MV-4-11 (cell line): Measurements from ENCODE around the gene TTC16.
A peak's percentile ranks its signal among the peaks of the same experiment; 100 is the strongest.

ENCODE experiments used
- DNase-seq: peaks from one replicate; lab custom pipeline; 2025; lab: John Stamatoyannopoulos, UW

Gene TTC16

DNA sequence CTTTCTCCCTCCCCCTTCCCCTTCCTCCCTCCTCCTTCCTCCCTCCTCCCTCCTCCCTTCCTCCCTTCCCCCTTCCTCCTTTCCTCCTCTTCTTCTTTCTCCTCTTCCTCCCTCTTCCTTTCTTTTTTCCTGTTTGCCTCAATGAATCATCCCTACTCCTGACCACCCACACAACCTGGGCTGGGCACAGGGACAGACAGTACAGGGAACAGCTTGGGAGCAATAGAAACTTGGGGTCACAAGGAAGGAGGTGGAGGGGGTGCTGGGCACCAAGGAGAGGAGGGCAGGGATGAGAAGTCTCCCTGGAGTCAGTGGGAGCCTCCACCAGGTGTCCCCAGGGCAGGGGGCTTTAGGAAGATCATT is 5.0 kb downstream of the TTC16 start:
- DNase-seq: no peak

DNA sequence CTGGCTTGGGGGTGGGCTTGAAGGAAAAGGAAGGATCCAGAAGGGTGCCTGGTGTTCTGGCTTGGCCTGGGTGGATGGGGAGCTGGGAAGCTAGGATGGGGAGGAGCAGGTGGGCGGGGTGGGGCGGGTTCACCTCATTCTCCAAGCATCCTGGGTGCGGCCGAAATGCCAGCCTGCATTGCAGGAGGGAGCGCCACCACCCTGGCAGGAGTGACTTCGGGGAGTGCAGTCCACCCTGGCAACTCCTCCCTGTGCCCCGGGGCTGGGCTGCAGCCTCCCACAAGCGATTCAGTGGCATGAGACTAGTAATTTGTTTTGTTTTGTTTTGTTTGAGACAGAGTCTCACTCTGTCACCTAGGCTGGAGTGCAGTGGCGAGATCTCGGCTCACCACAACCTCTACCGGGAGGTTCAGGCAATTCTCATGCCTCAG is 5.5 kb downstream of the TTC16 start:
- no peak for DNase-seq

DNA sequence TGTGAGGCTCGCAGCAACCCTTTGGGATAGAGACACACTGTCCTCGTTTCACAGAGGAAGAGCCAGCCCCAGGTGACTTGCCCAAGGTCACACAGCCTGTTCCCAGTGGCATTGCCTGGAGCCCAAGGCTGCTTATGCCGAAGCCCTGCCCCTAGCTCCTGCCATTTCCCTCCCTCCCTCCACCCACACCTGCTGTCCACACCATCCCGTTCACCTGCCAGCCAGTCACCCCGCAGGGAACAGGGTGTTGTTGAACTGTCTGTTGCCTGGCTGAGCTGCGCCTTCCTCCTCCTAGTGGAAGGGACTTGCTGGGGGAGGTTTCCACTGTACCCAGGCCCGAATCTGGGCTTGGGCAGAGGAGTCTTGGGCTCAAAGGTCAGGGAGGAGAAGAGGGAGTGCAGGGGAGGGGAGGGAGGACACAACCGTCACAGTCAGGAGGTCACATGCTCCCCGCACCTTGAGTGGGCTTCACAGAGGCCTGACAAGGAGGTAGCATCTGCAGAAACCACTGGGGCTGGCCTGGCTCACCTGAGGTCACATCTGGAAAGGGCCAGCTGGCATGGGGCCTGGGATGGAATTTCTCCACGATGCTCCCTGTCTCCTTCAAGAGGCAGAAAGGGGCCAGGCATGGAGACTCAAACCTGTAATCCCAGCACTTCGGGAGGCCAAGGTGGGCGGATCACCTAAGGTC is 6.3 kb downstream of the TTC16 start:
- DNase-seq: no peak

DNA sequence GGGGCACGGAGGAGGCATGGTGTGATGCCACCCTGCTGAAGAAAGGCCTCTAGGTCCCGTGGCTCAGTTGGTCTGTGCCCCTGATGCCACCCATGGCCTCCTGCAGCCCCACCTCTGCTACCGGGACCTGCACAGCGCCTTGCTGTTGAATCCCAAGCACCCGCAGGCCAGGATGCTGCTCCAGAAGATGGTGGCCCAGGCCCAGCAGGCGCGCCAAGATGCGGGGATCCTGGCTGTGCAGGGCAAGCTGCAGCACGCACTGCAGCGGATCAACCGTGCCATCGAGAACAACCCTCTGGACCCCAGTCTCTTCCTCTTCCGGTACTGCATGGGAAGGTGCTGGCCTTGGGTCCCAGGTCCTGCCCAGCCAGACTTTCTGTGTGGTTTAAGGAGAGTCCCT is 7.1 kb downstream of the TTC16 start:
- DNase-seq: no peak

DNA sequence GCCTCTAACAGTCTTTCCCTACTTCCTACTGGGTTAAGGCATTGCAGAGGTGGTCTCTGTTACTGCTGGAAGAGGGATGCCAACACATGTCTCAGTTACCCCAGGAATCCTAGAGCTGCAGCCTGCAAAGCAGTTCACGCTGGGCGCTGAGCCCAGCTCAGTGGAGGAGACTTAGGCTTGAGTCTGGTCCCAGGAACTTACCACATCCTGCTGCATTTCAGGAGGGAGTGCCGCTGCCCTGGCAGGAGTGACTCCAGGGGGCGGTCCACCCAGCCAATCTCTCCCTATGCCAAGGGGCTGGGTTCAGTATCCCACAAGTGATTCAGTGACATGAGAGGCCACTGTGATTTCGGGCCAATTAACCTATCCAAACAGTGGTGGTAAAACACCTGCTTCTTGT is 7.6 kb downstream of the TTC16 start:
- no peak for DNase-seq

DNA sequence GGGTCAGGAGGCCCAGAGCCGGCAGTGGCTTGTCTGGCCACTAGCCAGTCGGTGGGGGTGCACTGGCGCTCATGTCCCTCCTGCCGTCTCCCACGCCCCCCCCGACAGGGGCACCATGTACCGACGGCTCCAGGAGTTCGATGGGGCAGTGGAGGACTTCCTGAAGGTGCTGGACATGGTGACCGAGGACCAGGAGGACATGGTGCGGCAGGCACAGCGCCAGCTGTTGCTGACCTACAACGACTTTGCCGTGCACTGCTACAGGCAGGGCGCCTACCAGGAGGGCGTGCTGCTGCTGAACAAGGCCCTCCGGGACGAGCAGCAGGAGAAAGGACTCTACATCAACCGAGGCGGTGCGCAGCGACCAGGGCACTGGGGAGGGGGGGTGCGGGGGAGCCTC is 8.1 kb downstream of the TTC16 start:
- DNase-seq: no peak

DNA sequence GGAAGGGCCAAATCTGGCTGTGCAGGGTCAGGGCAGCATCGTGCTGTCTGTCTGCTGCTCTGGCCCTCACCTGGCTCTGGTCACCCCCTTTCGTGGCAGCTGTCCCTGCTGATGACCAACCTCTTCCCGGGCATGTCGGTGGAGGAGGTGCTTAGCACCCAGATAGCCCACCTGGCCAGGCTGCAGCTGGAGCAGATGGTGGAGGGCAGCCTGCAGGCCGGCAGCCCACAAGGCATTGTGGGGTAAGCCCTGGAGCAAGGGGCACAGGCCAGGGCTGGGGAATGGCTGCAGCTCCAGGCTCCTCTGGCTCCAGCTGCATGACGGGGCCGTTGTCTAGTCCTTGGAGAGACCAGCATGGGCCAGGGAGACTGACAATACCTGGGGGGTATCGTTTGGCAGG is 11.0 kb downstream of the TTC16 start:
- DNase-seq: no peak

DNA sequence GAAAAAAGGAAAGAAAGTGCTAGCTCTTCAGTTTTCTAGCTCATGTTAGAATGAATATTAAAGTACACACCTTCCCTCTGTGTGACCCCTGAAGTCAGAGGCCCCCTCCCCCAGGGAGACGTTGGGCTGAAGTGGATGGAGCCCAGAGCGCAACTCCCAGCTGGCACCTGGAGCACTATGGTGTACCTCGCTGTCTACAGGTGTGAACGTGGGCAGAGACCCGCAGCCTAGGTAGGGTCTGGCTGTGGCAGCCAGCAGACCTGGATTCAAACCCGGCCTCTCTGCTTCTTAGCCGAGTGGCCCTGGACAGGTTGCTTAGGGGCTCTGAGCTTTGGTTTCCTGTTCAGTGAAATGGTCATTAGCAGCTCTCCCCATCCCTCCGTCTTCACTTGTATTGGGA is 12.9 kb downstream of the TTC16 start:
- no peak for DNase-seq

DNA sequence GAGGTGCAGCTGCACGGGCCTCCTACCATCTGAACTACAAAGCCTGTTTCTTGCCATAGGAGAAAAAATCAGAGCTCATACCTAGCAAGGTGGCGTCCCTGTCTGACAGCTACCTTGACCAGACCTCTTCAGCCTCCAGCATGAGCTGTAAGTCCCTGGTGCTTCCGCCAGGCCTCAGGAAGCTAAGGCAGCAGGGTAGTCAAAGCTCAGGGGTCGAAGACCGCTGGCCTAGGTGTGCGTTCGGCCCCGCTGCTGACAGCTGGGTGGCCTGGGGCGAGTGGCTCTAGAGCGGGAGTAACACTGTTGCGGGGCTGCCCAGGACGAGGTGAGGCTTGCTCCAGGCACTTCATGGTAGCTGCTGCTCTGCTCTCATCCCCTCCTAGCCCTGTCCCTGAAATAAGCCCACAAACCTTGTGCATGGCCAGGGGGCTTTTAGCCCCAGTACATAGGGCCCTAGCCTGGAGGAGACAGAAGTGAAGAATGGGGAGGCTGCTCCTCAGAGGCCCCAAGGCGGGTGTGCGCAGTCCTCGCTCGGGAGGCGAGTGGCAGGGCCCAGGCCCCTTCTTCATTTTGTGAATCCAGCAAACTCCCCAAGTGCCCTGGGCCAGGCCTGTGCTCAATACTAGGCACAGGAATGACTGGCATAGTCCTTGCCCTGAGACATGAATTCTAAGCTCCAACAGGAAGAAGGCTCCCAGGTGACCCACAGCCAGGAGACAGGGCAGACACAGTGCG is 13.8 kb downstream of the TTC16 start:
- no peak for DNase-seq

DNA sequence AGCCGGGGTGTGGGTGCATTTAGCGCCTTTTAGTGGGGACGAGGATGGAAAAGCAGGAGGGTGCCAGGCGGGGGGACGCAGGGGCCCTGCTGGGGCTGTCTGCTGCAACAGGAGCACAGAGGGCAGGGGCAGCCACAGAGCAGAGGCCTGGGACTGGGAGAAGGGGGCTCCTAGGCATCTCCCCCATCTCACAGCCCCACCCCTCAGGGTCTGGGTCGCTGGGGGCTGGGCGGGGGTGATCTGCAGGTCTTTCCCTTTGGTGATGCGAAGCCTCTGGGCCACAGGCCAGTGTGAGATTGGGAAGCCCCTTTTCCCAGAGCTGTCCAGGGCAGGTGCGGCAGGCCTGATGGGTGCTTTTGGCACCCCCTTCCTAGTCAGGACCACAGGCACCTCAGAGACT is 14.4 kb downstream of the TTC16 start:
- DNase-seq: no peak

DNA sequence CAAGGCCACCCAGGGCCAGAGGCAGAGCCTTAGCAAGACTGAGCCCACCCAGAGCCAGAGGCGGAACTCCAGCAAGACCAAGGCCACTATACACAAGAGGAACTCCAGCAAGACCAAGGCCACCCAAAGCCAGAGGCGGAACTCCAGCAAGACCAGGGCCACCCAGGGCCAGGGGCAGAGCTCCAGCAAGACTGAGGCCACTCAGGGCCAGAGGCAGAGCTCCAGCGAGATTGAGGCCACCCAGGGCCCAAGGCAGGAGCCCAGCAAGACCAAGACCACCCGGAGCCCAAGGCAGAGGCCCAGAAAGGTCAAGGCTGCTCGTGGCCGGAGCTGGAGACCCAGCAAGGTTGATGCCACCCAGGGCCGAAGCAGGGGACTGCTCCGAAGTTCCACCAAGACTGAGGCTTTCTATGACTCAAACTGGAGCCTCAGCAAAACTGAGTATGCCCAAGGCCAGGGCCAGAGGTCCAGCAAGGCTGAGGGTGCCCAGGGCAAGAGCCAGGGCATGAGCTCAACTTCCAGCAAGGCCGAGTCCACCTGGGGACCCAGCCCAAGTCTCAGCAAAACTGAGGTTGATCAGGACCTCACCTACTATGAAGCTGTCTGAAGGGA is 15.0 kb downstream of the TTC16 start:
- no peak for DNase-seq

DNA sequence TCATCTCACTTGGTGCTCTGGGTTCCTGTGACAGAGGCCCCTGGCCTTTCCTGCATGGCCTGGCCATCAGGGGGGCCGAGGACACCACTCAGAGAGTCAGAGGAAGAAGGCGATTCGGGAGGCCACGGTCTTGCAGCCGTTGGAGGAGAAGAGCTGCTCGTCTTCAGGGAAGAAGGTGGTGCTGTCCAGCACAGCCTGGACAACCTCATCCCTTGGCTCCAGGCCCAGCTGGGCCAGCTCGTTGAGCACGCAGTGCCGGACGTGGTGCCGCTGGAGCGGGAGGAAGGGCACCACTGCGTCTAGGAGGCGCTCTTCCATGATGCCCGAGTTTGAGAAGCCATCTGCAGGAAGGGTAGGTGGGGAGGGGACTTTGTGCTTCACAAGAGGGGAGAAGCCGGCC is 16.1 kb downstream of the TTC16 start:
- DNase-seq: no peak

DNA sequence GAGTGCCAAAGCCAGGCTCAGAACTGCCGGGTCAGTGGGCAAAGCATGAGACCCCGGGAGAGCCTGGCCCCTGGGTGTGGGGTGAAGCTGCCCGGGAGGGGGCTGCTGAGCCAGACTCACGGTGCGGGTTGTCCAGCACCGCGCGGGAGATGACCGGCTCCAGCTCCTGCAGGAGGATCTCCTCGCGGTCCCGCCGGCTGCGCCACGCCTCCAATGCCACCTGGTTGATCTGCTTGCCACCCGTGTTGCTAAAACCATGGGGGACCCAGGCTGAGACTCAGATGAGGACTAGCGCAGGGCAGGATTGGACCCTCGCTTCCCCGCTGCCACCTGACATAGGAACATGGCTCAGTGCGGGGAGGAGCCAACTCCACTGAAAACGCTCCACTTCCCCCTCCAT is 16.6 kb downstream of the TTC16 start:
- no peak for DNase-seq

DNA sequence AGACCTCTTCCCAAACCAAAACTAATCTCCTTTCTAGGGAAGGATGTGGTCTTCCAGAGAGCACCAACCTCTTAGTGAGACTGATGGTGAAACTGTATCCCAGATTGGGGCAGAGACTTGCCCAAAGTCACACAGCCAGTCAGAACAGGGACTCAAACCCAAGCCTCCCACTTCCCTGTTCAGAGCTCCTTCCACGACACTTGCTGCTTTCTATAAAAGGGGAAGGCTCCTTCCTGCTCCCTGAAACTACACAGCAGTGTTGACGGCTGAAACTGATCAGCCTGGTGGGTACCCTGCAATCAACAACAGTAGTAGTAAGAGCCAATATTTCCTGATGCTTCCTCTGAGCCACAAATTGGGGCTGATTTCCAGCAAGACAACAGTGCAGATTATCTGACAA is 17.7 kb downstream of the TTC16 start:
- DNase-seq: peak; percentile 69

DNA sequence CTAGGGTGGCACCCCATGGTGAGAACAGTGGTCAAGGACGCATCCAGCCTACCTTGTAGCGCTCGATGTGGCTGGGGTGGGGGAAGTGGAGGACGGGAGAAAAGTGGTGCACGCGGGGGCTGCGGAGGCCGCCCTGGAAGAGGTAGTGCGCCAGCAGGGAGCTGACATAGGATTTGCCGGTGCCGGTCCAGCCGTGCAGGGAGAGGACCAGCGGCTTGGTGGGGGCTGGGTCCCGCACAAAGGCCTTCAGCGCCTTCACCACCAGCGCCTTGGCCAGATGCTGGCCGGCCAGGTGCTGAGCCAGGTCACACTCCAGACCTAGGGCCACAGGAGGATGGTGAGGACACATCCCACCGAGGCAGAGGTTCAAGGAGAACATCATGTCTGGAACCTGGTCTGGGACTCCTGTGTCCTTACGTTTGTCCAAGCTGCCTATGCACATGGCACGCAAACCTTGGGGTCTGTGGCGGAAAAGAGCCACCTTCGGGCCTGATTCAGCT is 18.4 kb downstream of the TTC16 start:
- no peak for DNase-seq

DNA sequence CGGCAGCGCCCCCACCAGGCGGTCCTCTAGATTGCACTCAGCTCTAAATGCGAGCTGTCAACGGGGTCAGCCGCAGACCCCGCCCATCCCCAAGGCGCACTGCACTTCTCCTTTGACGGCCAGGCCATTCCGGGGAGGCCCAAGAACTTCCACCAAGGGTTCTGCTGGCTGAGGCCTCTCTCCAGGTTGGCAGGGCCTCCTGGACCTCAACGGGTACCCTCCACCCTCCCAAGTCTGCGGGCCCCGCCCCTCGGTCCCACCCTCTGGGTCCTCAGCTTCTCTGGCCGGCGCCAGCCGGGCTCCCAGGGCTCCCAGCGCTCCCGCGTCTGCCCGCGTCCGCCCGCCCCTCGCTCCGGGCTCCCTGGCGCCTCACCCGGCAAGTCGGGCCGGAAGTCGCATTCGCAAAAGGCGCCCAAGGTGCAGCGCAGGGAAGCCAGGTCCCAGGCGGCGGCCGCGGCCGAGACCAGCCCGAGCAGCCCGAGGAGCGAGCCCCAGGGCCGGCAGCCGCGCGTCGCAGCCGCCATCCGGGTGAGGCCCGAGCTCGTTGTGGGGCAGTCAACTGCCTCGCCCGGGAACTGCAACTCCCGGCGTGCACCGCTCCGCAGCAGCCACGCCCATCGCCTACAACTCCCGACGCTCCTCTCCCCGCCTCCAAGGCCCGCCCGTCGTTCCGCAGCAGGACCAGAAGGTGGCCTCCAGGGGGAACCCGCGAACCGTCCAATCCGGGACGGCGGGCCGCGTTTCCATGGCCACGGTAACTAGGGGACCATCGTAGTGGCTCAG is 19.1 kb downstream of the TTC16 start, which contains the start of gene TOR2A:
TOR2A (minus strand) TSS at position 548 of the 783 bp plus-strand sequence; CDS start at position 524, 24 bp downstream.
- peak; percentile 95 for DNase-seq

DNA sequence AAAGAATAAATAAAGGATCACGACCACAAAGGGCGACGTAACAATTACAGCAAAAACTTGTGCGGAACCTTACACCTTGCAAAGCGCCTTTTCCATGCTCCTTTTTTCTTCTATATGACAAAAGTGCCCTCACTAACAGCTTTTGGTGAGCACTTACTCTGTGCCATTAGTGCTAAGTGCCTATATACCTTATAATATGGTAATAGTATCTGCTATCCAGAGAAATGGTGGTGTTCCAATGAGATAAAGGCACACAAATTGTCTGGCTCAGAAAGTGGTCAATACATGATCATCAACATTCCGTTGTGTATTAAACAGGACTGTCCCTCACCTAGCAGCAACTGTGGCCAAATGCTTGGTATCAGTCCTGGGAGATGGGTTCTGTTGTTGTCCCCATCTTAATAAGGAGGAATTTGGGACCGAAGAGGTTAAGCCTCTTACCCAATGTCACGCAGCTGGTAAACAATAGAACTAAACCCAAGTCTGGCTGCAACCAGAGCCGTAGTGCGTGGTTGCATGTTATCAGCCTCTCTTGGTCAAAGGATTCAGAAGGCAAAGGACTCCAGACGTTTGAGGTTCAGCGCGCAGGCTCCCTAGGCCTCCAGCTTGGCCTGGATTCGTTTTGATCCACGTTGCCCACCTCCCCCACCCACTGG is 19.8 kb downstream of the TTC16 start:
- peak; percentile 15 for DNase-seq

DNA sequence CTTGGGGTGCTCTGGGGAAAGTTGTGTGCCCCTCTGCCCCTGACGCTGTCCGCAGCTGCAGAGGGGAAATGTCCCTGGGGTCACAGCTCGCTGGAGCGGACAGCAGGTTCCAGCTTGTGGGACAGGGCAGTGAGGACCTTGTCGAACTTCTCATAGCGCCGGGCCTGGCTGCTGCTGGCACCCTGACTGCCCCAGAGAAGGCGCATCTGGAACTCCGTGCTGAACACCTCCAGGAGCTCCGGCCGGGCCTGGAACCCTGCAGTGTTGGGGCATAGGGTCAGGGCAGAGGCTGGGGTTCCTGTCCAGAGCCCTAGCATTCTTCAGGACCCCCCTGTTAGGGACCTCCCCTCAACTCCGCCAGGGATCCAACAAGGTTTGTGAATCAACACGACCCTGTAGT is 22.8 kb downstream of the TTC16 start:
- no peak for DNase-seq

DNA sequence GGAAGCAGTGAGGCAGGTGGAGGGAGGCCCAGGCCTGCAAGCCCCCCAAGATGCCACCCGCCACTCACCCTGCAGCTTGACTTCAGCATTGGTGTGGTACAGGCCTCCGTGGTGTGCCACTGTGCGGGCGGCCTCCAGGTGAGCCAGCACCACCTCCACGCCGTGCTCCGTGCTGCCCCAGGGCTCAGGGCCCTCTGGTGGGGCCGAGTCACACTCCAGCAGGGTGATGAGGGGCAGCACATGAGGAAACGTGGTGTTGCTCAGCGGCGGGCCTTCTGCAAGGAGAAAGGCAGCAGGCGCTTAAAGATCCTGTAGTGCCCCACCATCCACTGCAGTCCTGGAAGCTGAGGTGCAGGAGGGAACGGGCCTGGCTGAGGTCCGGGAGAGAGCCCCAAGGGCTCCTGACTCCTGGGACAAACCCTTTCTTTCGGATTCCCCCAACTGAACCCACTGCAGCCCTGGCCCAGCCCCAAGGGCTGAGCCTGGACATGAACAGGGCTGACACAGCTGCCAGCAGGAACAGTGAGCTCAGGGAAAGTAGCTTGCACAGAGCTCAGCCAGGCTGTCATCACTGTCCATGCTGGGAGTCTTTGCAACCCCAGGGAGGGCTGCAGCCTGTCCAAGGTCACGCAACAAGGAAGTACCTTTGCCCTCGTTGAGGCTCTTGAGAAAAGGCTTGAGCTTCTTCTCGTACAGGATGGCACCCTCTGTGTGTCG is 23.9 kb downstream of the TTC16 start:
- peak; percentile 26 for DNase-seq

DNA sequence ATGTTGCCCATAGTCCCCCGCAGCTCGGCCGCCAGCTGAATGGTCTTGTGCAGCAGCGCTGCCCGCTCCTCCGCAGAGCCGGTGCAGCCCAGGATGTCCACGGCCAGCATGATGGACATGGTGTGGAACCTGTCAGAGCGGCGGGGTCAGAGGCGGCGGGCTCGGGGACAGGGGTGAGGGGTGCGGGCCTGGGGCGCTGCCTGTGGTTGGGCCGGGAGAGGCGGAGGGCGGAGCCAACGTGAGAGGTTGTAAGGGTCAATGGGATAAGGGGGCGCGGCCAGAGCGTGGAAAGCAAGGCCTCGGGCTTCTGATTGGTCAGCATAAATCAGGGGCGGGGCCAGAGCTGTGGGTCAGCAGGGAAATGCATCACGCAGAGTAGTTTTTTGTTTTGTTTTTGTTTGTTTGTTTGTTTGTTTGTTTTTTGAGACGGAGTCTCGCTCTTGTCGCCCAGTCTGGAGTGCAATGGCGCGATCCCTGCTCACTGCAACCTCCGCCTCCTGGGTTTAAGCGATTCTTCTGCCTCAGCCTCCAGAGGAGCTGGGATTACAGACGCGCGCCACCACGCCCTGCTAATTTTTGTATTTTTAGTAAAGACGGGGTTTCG is 26.1 kb downstream of the TTC16 start:
- no peak for DNase-seq
